Stimulated activated CD8-positive, alpha-beta memory T cell treated with anti-CD3 and anti-CD28 coated beads, Interleukin-4, amount 100 ng/mL, for 1 hour (primary cell): ENCODE data around the gene UXS1.
A peak's percentile ranks its signal among the peaks of the same experiment; 100 is the strongest.

Experiments
- DNase-seq, 2 donors: peaks; one replicate each; pipeline ENCODE4 v3.0.0-alpha.2; 2020; ENCODE audit warnings: low read depth in 2 of 2, low spot score in 1 of 2

The UXS1 gene

DNA sequence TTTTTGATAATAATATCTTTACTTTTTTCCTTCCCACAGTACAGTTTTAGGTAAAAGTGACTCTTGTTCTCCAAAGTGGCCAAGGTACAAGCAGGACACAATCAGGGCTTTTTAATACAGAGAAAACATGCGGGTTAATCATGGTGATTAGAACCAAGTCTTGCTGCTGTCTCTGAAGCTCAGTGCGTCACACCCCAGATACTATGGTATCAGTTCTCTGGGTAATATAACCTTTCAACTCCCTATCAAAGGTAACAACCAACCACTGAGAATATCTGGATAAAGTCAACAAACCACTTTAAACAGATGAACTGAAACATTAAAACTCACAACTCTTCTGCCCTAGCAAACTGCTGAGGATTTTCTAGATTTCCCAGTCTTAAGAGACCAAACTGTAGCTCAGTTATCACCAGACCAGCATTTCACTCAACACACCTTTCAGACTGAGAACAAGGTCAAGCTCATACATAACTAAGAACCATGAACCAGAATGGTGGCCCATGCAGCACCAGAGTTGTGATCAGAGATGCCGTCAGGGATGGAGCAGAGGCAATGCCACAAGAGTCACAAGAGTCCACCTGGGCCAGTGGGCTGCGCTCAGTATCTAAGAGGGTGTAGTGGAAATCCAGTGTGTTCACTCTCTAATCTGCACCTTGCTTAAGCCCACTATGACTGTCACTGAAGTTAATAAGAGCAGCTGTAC lies 103.0 kb downstream of the UXS1 start:
- no peak for DNase-seq

DNA sequence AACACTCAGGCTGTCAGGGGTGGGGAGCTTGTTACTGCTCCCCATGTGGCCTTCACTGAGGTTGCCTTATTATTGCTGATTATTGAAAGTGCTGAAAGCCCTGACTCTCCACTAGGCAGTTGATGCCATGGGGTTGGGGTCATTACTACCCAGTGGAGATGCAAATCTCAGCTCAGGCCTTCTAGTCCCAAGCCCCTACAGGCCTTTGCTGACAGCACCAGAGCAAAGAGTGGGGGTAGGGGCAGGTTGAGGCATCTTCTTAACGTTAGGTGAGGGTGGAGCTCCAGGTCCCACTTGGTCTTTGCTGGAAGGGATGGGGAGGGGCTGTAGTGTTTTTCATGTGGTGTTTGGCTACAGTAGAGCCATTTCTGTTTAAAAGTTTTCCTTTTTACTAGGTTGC lies 104.5 kb downstream of the UXS1 start:
- DNase-seq, result no peak

DNA sequence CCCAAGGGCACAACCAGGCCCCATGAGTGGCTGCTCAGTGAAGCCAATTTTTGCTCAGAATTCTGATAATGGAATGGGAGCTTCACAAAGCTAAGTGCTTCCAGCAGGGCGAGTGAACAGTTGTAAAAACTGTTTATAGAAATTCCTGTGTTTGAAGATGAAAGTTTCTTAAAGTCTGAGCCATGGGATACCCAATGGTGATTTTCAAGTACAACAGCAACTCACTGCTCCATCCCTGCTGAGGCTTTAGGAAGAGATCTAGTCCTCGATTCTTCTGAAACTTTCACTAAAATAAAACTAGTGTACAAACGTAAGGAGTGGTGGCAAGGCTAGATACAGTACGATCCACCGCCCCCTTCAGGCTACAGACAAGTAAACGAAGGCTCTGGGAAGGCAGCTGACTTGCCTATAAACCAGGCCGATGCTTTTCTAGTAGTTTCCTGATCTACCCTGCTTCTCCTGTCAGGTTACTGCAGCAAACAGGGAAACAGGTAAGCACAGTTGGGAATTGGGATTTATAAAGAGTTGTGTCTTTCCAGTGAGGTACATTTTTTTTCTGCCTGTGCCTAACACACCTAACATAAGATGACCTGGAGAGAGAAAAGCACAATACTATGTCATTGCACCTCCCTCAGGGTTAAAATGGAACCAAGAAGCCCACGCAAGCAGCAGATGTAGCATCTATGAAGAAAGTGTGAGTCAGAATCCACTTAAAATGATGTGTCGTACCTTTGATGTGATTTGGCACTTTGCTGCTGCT lies 108.7 kb downstream of the UXS1 start:
- no peak for DNase-seq

DNA sequence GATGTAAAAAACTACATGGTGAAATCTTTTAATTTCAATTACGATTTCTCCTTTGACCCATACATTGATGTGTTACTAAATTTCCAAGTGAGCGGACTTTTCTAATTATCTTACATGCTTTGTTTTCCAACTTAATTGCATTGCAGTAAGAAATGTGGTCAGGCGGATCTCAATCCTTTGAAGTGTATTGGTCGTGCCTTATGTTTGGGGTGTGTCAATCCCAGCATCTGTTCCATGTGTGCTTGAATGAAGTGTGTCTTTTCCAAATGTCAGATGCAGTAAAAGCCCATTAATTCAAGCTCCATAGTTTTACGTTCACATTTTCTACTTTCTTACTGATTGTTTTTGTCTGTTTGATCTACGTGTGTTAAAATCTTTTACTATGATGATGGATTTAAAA lies 113.1 kb downstream of the UXS1 start:
- DNase-seq, result no peak

DNA sequence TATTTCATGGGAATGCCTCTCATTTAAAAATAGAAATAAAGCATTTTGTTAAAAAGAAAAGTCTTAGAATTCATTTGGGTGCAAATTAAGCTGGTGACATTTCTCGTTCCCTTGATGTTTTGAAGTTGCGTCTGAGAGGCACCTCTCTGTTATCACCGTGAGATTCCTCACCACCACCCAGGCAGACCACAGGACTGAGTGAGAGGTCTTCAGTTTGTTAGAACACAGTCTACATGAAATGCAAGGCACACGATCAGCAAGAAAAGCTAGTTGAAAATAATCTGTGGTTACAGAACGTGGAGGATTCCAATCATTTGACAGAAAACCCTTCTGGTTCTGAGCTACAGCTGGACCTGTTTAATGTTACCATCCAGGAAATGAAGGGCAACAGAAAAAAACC lies 116.0 kb downstream of the UXS1 start:
- no peak for DNase-seq

DNA sequence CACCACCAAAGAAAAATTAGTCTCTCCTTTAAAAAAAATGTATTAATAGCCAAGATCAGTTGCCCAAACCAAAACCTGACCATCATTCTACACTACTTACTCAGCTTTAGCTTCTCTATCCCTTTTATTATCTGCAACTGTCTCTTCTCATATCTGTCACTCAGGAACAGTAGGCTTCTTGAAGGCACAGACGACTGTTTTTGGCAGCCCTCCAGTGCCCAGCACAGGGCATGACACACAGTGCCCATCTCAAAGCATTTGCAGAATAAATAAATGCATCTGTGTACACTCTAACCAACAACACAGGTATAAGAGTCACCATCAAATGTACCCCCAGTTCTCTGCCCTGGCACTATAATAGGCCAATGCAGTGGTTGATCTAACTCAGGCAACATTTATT lies 117.2 kb downstream of the UXS1 start:
- DNase-seq, result no peak

DNA sequence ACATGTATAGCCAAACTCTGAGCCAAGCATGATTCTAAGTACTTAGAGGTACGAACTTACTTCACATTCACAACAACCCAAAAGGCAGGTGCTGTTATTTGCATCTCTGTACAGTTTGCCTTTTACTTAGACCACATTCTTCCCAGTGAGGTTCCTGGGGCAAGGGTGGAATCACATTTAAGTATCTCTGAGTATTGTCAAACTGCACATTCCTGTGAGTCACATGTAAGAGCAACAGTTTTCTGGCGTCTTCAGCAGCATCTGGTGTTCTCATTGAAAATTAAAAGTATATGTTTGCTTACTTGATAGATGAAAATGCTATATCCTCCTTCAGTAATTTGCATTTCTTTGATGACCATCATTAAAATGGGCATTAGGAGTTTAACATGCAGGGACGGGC lies 119.1 kb downstream of the UXS1 start:
- DNase-seq, result no peak

DNA sequence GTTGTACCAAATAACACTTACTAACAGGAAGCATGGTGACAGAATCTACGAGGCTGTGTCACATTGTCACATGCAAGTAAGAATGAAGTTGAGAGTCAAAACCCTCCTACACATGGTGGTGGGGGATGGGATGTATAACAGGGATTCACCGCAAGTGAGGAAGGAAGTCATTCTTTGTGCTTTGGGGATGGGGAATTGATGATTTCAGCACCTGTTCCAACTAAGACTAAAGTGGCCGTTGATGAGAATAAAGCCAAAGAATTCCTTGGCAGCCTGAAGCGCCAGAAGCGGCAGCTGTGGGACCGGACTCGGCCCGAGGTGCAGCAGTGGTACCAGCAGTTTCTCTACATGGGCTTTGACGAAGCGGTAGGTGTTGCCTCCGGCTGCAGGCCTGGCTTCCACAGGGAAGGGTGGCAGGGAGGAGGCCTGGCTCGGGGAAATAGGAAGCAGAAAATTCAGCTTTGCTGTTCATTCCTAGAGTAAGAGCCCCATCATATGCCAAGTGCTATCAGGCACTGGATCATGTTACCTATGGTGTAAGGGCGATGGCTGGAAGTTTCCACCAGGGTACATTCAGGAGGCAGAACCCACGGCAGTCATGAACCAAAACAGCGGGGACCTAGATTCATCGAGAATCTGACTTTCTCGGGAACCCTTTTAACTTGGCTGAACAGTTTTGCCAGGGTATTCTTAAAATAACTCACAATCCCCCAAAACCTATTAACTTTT lies 120.3 kb downstream of the UXS1 start:
- DNase-seq, result no peak

DNA sequence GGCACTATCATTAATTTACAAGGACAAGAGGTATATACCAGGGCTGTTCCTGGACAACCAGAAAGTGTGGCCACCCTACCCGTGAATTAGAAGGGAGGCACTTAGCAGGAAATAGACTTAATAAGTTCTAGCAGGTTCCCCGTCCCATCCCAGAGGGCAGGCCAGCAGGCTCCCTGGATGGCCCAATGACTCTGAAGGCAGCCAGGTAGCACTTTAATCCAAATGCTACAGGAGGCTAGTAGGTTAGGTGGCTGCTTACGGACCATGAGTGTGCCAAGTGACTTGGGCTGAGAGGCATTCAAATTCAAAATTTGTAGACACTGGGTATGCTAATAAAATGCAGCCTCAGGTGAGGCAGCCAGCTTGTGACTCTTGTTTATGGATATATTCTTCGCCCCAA lies 123.9 kb downstream of the UXS1 start:
- no peak for DNase-seq

DNA sequence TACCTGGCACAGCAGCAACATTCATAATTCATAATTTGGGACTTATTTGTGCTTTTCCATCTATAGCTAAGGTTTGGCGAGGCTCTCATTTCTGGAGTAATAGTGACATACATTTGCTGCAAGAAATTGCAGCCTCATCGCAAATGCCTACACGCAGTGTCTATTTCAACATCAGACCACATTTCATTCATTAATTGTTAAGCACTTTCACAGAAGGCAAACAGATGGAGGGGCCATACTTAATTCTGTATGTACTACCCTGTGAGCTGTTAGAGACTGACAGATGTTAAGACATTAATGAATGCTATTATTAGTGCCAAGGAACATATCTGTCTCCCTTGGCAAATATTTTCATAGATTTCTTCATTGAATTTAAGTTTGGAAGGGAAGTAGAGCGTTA lies 125.7 kb downstream of the UXS1 start:
- no peak for DNase-seq

DNA sequence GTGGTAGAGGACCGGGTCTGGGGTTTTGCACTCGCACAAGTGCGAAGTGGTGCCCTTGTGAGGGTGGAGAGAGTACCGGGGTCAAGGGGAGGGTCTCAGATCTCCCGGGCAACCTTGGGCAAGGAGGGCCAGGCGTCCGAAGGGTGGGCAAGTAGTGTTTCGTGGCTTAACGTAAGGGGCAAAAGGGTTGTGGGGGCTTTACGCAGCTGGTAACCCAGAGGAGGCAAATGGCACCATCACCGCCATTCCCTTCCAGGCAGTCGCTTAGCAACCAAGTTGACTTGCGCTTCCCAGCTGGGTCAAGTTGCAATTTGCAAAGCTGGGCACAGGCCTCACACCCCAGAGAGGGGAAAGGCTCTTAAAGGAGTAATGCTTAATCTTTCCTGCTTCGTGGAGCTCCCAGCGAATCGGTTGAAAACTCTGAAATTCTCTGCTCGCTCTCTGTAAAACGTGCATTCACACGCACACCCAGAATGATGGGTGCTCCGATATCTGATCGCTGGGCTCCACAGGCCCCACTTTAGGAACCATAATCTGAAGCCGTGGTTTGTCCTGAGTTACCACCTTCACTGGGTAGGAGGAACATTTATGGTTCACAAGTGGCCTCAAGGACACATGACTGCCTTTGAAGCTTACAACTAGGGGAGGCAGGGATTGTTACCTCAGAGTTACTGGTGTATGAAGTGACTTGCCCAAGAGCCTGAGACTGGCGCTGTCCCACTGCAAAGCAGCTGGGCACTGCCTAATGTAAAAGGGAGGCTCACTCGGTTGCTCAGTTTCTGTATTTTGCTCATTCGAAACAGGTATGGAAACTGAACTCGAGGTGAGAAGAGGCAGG lies 127.9 kb downstream of the UXS1 start:
- DNase-seq, result no peak

DNA sequence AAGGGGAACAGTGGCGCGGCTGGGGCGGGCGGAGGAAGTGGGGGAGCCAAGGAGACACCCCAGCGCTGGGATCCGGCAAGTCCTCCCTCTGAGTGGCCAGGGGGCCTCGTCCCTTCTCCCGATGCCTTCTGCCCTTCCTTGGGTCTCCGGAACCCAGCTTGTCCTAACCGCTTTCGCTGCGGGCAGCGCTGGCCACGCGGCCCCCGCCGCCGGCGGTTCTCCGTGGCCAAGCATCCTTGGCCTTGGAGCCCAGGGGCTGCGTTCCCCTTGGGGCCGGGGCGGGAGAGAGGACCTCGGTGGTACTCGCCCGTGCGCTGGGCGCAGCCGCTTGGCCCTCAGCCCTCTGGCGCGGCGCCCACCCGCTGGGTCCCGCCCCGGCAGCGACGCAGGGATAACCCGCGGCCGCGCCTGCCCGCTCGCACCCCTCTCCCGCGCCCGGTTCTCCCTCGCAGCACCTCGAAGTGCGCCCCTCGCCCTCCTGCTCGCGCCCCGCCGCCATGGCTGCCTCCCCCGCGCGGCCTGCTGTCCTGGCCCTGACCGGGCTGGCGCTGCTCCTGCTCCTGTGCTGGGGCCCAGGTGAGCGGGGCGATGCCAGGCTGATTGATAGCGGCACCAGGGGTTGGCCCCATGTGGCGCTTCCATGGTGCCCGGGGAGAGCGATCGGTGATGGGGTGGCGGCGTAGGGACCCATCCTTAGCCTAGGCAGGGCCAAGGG lies 128.7 kb downstream of the UXS1 start:
- DNase-seq, result no peak

DNA sequence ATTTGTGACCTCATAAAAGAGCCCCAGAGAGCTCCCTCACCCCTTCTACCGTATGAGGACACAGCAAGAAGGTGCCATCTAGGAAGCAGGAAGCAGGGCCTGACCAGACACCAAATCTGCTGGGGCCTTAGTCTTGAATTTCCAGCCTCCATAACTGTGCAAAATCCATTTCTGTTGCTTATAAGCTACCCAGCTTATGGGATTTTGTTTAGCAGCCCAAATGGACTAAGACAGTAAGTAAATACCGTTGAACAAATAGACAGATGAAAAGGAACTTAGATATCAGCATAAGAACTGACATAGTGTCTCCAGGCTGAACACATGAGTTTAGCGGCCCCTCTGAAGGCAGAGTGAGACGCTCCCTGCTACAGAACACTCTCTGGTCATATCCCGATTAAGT lies 130.9 kb downstream of the UXS1 start:
- DNase-seq, result no peak

DNA sequence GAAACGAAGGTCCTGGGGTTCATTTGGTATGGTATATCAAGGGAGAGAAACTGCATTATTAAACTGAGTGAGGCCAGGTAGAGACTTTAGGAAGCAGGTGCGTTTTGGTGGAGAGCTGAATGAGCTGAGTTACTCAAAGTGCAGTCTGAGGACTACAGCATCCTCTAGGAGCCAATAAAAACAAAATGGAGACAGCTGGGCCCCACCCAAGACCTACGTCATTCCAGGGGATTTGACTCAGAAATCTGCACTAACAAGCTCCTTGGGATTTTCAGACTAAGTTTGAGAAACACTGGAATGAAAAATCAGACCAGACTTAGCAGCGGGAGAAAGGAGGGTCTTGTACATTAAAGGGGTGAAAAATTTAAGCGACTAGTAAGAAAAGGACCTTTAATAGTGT lies 131.5 kb downstream of the UXS1 start:
- DNase-seq, result no peak

DNA sequence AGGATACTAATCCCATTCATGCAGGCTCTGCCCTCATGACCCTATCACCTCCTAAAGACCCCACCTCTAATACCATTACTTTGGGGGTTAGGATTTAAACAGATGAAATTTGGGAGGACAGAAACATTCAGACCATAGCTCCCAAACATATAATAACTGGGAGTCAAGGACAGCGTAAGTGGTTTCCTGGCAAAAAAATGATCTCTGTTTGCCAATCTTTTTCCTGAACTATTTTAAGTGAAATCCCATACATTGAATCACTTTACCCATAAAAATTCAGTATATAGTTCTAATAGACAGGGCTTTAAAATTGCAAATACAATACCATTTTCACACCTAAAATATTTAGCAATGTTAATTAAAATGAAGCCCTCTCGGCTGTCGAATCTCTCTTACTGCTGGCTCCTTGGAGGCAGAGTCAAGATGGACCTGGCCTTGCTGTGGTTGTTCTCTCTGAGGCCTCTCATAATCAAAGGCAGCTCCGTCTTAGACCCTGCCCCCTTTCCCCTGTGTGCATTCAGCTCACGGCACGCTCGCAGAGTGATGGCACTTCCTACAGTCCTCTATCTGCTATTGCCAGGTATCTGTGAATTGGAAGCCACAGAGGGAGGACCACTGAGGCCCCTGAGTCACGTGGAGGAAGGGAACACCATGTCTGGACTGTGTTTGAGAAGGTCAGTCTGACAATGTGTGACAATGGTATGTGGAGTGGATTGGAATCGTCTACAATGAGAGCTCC lies 132.3 kb downstream of the UXS1 start:
- DNase-seq, result no peak

DNA sequence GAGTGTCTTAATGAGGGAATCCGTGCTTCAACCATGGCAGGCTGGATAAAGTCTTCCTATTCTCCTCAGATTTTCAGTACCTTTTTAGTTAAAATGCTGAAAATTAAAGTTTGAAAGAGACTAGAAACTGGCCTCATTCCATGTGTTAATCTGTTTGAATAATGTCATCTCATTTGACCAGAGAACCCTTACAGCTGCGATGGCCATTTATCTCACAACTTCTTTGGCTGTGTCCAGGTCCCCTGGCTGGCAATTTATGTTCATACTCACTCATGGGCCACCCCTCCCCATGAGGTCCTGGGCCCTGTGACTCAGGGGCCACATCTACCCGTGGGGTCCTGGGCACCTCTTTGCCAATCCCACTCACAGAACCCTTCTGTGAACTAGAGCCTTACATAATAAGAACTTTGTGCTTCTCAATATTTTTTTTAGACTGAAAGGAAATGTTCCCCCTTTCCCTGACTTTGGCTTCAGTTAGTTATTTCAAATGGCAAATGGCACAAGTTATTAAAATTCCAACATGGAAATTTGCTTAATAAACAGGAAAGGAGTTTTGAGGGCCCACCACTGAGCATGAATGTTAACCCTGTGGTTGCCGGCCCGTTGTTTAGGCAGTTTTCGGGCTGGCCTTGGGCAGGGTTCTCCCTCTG lies 134.6 kb downstream of the UXS1 start:
- DNase-seq, result no peak

DNA sequence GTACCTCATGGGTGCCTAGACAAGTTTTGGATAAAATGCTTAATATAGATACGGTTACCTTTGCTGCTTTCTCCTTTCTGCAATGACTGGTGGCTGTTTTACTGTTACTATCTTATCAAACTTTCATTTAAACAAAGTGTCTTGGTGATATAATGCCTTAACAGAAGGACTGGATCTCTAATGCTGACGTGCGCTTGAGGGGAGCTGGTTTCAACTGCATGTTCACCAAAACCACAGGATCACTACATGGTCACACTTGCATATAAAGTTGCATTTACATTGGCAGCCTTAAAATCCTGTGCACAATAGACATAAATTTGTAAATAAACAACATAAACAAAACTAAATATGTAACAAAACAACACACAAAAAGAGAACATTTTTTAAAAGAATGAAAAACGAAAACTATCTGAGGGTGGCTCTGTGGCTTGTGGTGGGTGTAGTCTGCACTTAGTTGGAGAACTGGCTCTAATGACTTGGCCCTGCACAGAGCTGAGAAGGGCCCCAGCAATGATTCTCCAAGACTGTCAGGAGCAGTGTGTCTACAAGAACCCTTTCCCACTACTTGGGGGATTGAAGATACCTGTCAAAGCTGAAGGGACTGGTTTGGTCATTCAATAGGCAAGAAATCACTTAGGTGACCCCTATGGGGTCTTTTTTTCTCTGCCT lies 135.5 kb downstream of the UXS1 start:
- DNase-seq, result no peak

DNA sequence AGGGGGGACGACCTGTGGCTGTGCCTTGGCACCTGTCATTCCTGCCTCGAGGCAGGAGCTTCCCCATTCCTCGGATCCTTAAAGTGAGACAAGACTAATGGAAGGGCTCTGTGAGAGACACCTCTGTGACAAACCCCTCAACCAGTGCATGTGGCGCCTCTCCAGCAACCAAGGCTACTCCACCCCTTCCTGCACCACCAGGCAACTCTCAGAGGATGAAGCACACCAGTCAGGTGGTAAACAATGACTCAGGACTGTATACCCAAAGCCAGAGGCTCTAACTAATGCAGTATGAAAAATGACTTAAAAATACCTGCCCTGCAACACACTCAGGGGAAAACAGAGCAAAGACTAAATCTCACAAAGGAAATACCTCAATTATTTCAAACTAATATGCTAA lies 136.9 kb downstream of the UXS1 start:
- peak in 1 of 2 donors; percentile 24 for DNase-seq
